Neutrophil (primary cell): ENCODE data around the gene RHBG.

Experiments
- H3K27ac ChIP-seq: fragments of 200-600 bp; sonication (generic); 2 replicates; pipeline ENCODE4 v1.5.1; 2016; ENCODE audit warnings: mild to moderate bottlenecking, moderate library complexity
- H3K27me3 ChIP-seq: fragments of 200-600 bp; sonication (generic); 2 replicates; pipeline ENCODE4 v1.6.0; 2016; ENCODE audit warnings: mild to moderate bottlenecking
- H3K36me3 ChIP-seq: fragments of 200-600 bp; sonication (generic); 2 replicates; pipeline ENCODE4 v1.5.1; 2017
- H3K4me1 ChIP-seq, 2 experiments: fragments of 200-600 bp in 1 of 2; sonication (generic) in 1 of 2; 1 replicate in 1 of 2; 2 replicates in 1 of 2; pipeline versions ENCODE4 v1.5.1 to v1.6.1; 2013 to 2016; ENCODE audit warnings: low read depth in 1 of 2, low read length in 1 of 2, mild to moderate bottlenecking in 1 of 2, moderate library complexity in 1 of 2; ENCODE audit not compliant: control insufficient read depth in 1 of 2, insufficient read depth in 1 of 2
- H3K4me3 ChIP-seq, 2 experiments: fragments of 200-600 bp in 1 of 2; sonication (generic) in 1 of 2; 1 replicate in 1 of 2; 2 replicates in 1 of 2; pipeline ENCODE4 v1.5.1; 2013 to 2016; ENCODE audit warnings: low read depth in 1 of 2, low read length in 1 of 2, mild to moderate bottlenecking in 1 of 2, moderate library complexity in 1 of 2
- H3K9me3 ChIP-seq: fragments of 200-600 bp; sonication (generic); 2 replicates; pipeline ENCODE4 v1.5.1; 2016
- TF ChIP-seq, protein P1 (sequence below): fragments of 200-600 bp; sonication (generic); IDR thresholded peaks from 2 replicates; pipeline ENCODE4 v1.5.1; 2016; ENCODE audit warnings: antibody characterized with exemption

RHBG gene

DNA sequence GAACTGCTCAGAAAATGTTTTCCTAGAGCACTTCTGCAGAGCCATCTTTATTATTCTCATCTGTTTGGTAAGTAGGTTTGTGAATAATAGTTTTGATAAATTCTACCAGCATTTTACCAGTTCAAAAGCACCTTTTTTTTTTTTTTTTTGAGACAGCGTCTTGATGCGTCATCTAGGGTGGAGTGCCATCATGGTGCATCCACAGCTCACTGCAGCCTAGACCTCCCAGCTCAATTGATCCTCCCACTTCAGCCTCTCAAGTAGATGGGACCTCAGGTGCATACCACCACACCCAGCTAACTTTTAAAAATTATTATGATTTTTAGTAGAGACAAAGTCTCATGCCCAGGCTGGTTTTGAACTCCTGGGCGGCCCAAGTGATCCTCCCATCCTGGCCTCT is 9.8 kb upstream of the RHBG start:
- TF ChIP-seq, protein P1, sequence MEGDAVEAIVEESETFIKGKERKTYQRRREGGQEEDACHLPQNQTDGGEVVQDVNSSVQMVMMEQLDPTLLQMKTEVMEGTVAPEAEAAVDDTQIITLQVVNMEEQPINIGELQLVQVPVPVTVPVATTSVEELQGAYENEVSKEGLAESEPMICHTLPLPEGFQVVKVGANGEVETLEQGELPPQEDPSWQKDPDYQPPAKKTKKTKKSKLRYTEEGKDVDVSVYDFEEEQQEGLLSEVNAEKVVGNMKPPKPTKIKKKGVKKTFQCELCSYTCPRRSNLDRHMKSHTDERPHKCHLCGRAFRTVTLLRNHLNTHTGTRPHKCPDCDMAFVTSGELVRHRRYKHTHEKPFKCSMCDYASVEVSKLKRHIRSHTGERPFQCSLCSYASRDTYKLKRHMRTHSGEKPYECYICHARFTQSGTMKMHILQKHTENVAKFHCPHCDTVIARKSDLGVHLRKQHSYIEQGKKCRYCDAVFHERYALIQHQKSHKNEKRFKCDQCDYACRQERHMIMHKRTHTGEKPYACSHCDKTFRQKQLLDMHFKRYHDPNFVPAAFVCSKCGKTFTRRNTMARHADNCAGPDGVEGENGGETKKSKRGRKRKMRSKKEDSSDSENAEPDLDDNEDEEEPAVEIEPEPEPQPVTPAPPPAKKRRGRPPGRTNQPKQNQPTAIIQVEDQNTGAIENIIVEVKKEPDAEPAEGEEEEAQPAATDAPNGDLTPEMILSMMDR = no peak

DNA sequence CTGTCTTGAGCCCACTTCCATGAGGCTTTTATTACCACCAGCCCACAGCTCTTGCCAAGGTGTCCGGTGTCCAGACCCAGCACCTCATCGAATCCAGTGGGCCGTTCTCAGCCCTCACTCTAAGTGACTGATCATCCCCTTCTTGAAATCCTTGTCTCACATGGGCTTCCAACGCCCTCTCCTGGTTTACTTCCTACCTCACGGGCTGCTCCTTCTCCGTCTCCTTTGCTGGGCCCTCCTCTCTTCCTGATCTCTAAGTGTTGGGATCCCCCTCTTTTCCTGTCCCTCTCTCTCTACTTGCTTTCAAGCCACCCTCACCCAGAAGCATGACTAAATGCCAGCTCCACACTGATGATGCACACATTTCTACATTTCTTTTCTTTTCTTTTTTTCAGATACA is 9.0 kb upstream of the RHBG start:
- H3K9me3 ChIP-seq = no peaks in the 10 kb centered on the region
- TF ChIP-seq, protein P1 = no peak
- no peak overlapping the region for H3K27ac ChIP-seq
- H3K27me3 ChIP-seq = peaks cover 76% of the 10 kb centered on the region
- H3K4me3 ChIP-seq = no peak overlapping the region
- H3K36me3 ChIP-seq = no peaks in the 10 kb centered on the region
- H3K4me1 ChIP-seq = peaks cover 0 to 6% of the 10 kb centered on the region in 2 experiments

More for the DNA sequence above, 9.8 kb upstream of the RHBG start:
- H3K9me3 ChIP-seq = no peaks in the 10 kb centered on the region
- peaks cover 0 to 6% of the 10 kb centered on the region in 2 experiments for H3K4me1 ChIP-seq
- no peak overlapping the region for H3K4me3 ChIP-seq
- no peak overlapping the region for H3K27ac ChIP-seq
- peaks cover 76% of the 10 kb centered on the region for H3K27me3 ChIP-seq
- H3K36me3 ChIP-seq = no peaks in the 10 kb centered on the region

DNA sequence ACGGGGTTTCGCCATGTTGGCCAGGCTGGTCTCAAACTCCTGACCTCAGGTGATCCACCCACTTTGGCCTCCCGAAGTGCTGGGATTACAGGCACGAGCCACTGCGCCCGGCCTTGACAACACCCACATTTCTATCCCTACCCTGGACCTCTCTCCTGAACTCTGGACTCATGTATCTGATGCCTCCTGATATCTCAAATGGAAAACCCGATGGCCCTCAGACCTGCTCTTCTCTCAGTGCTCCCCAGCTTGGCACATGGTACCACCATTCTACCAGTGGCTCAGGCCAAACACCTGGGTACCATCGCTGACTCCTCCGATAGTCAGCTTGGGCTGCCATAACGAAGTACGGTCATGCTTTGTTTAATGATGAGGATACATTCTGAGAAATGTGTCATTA is 8.5 kb upstream of the RHBG start:
- peaks cover 0 to 6% of the 10 kb centered on the region in 2 experiments for H3K4me1 ChIP-seq

DNA sequence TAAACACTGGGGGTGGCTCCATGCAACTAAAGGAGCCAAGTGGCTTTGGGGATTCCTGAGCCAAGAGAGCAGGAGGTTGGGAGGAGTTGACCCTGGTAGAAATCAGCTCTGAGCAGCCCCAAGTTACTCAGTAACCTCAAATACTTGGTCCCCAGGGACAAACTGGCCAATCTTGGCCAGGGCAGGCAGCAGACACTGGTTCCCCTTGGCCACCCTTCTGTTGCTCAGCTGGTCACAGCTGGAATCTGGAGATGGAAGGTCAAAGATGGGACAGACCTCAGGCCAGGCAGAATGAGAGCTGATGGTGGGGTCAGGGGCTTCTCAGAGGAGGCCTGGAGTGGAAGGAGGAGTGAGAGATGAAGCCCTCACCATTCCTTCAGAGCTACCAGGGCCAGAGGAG is 3.3 kb upstream of the RHBG start:
- no peaks in the 10 kb centered on the region for H3K9me3 ChIP-seq
- TF ChIP-seq, protein P1 = no peak
- no peak overlapping the region for H3K27ac ChIP-seq
- H3K4me3 ChIP-seq = no peak overlapping the region
- H3K4me1 ChIP-seq = peaks cover 6 to 7% of the 10 kb centered on the region in 2 experiments
- no peaks in the 10 kb centered on the region for H3K36me3 ChIP-seq
- peaks cover 79% of the 10 kb centered on the region for H3K27me3 ChIP-seq

More for the DNA sequence above, 8.5 kb upstream of the RHBG start:
- H3K4me3 ChIP-seq = no peak overlapping the region
- TF ChIP-seq, protein P1 = no peak
- peaks cover 76% of the 10 kb centered on the region for H3K27me3 ChIP-seq
- H3K9me3 ChIP-seq = no peaks in the 10 kb centered on the region
- no peak overlapping the region for H3K27ac ChIP-seq
- no peaks in the 10 kb centered on the region for H3K36me3 ChIP-seq

DNA sequence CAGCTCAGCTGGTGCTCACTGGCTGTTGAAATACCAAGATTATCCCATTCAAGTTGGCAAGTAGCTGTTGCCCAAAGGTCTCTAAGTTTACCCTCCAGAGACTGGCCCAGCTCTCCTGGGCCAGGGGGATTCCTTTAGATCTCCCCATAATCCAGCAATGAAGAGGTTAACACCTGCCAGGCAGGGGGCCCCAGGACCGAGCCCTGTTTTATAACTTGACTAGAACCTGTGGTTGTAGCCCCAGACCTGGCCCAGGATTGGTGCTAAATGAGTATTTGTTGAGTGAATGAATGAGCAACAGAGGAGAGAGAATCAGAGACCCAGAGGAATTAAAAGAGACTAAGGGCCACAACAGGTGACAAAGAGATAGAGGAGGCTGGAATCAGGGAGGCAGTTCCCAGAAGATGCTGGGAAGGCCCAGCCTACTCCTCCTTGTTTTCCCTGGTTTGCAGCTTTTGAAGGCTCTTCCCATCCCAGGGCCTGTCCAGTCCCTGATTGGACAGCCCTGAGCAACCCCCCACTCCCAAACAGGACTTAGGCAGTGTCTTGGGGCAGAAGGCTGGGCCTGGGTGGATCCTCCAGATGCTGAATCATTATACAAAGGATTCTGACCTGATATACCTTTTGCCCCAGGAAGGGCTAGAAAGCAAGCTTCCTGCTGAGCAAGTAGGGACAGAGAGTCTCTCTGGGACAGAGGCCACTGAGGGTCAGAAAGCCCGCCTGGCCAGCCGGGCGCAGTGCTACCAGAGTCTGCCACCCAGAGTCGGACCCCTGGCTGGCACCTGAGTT is 2.4 kb upstream of the RHBG start:
- H3K27me3 ChIP-seq = peaks cover 85% of the 10 kb centered on the region
- H3K36me3 ChIP-seq = no peaks in the 10 kb centered on the region
- peaks cover 6 to 7% of the 10 kb centered on the region in 2 experiments for H3K4me1 ChIP-seq
- TF ChIP-seq, protein P1 = no peak
- H3K4me3 ChIP-seq = no peak overlapping the region
- H3K9me3 ChIP-seq = no peaks in the 10 kb centered on the region
- no peak overlapping the region for H3K27ac ChIP-seq
